Activated CD4-positive, alpha-beta T cell treated with anti-CD3 and anti-CD28 coated beads for 1 hour (primary cell): Measurements from ENCODE around the gene MAFF.
"Not testable (repeated sequence)": the region's sequence is repeated elsewhere in the genome, so short reads cannot be mapped to it uniquely, and the experiment has no call there.

Experiments used
- DNase-seq: peaks from one replicate; pipeline ENCODE4 v3.0.0-alpha.2; 2020

Gene MAFF

DNA sequence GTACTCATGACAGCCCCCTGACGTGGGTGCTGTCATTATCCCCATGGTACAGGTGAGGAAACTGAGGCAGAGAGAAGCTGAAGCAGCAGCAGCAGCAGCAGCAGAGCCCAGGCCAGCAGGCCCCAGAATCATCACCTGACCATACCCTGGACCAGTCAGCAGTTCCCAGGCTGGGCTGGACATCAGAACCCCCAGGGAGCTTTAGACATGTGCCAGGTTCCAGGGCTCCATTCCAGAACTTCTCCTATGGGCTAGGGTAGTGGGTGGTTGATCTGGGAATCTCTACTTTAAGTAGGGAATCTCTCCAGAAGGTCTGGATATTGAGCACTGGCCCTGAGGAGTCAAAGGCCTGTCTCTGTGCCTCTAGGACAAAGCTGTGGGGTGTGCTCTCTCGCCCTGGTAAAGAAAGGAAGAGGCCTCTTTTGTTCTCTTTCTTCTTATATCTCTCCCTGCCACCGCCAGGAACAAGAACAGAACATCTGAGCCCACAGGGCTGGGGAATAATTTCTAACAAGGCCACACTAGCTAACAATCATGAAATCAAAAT is 26.6 kb downstream of the MAFF start:
- no peak for DNase-seq

DNA sequence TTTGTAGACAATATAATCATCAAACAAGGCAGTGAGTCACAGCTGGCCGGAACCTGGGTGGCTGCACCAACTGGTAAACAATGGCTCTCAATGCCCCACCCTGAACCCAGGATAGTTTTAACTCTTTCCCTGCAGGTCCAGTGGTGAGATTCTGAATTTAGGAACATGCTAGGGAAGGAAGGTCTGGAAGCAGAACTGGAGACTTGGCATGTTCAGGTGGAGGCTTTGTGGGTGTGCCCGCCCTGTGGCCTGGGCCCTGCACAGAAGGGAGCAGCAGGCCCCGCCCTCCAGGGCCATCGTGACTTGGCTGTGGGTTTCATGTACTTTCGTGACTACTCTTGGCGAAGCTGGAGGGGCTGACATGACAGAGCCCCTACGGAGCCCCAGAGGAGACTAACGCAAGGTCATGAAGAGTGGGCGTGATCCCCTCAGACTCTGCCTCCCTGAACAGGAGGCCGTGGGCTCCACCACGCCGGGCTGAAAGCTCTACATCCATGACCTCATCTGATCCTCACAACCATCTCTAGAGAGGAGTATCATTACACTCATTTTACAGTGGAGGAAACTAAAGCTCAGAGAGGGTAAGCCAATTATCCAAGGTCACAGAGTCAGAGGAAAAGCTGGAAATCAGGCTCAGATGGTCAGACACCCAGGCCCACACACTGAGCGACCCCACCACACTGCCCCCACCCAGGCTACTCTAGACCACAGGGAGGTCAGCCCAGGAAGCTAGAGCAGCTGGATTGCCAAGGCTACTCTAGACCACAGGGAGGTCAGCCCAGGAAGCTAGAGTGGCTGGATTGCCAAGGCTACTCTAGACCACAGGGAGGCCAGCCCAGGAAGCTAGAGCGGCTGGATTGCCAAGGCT is 27.3 kb downstream of the MAFF start:
- DNase-seq = no peak

DNA sequence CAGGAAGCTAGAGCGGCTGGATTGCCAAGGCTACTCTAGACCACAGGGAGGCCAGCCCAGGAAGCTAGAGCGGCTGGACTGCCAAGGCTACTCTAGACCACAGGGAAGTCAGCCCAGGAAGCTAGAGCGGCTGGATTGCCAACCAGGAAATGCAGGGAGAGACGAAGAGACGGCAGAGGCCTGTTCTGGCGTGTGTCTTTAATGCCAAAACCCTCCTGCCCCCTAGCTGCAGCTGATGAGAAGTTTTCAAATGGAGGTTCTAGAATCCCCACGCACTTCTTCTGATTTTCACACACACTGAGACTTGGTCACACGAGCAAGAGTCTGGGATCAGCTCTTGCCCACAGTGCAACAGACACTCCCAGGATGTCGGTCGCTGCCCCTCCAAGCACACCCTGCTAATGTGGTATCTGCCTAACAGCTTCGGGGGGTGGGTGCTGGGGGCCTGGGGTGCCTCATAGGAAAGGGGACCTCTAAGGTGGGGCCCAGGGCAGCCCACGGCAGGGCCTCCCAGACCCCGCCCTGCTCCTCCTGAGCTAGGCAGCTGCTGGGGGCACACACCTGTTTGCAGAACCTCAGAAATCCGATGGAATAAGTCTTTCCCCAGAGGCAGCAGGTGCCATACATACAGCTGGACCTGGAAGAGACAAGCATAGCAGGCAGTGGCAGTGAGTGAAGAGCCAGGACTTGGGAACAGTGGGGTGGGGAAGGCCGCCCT is 28.5 kb downstream of the MAFF start:
- no peak for DNase-seq

DNA sequence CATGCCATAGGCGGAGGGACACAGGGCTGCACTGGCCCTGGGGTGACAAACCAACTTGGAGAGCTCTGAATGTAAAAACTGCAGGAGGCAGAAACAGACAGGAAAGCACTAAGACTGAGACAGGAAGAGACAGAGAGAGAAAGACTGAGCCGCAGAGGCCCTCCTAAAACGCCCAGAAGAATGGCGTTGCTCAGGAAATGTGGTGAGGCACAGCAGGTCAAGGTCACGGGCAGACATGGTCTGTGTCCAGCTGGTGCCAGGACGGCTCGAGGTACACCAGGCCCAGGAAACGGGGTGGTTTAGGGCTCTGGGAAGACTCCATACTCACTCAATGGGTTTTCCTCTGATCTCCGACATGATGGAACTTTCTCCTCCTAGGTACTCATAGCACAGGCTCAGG is 29.1 kb downstream of the MAFF start:
- DNase-seq = no peak

DNA sequence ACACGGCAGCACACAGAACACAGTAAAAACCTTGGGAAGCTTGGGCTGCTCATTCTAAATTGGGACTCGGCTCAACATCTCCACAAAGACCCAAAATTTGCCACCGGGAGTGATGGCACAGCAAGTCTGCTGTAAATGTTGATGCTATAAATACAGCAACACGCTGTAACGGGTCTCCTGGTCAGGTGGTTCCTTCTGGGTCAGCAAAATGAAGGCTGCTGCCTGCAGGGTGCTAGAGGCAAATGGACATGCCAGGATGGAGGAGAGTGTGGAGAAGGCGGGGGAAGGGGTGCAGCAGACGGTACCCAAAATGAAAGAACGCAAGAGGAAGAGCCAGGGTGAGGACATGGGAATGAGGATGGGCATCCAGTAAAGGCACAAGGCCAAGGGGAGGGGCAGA is 30.4 kb downstream of the MAFF start:
- DNase-seq = no peak

DNA sequence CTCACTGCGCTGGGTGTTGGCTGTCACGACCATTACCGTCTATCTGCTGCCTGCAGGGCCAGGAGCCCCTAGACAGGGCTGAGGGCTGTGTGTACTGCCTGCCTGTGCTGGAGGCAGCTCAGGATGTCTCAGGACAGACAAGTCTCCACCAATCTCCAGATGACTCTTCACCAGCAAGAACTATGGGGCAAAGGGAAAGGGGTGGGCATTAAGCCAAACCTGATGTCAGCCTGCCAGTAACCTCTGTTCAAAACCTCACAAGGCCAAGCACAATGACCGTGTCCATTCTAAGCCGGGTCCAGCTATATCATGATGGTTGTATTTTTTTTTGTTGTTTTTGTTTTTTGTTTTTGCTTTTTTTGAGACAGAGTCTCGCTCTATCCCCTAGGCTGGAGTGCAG is 31.6 kb downstream of the MAFF start:
- no peak for DNase-seq

DNA sequence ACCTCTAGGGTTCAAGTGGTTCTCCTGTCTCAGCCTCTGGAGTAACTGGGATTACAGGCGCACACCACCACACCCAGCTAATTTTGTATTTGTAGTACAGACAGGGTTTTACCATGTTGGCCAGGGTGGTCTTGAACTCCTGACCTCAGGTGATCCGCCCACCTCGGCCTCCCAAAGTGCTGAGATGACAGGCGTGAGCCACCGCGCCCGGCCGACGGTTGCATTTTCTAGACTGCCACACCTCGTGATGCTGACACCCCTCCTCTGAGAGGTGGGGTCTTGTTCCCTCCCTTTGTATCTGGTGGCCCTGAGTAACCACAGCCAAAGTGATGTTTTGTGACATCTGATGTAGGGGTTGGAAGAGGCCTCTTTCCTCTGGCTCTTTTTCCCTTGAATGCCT is 32.1 kb downstream of the MAFF start:
- not testable (repeated sequence) for DNase-seq

DNA sequence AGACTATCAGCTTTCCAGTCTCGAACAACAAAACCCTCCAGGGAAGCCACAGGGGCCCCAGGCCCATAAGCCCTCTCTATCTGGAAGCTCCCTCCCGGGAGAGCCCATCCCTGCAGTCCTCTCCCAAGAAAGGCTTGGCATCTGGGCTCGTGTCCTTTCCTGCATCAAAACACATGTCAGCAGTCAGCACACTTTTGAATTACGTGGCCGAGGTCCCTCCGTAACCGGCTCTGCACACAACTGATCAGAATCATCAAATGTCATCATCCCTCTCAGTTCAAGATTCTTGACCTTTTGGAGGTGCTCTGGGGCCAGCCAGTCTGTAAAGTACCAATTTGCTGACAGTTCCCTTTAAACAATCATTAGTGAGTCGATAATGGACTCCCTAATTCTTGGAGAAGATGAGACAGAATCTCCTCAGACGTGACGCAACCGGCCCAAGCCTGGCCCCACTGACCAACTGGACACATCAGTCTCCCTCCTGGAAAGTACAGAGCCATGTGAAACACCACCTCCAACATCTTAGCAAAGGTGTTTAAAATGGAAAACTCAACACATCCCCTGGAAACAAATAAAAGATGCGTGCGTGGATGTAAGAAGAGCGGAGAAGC is 33.6 kb downstream of the MAFF start:
- DNase-seq = no peak

DNA sequence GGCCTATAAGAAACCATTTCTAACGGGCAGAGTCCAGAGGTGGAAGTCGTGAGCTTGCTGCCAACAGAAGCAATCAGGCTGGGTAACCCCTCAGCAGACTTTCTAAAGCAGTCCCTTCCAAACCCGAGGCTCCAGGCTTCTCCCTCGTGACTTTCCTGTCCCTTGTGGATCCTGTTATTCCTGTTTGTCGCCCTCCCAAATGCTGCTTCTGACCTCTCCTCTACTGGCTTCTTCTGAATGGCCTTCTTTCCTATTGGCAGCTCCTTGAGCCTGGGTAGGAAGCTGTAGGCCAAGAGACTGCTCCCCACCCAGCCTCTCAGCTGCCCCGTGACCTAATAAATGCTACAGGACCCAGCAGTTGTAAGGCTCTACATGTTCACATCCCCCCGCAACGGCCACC is 35.0 kb downstream of the MAFF start:
- no peak for DNase-seq

DNA sequence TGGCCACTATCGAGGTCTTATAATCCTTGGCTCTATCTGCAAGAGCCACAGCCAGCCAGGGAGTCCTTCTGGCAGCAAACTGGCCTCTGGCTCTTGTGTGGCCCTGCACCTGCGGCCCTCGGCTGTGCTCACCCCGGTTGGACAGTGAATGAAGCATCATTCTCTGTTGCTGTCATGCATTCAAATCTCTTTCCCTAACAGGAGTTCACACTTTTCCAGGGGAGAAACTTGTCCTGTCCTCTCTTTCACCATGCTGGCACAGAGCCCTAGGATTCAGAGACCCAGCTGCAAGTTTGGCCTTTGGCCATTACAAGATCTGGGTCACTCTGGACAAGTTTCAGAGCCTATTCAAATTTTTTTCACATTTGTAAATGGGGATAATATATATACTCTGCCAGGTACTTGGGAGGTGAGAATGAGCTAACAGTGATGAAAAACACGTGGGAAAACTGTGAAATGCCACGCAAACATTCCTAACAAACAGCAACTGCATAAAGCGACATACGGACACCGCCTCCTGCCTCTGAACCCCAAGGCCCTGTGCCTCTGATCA is 36.8 kb downstream of the MAFF start:
- no peak for DNase-seq

DNA sequence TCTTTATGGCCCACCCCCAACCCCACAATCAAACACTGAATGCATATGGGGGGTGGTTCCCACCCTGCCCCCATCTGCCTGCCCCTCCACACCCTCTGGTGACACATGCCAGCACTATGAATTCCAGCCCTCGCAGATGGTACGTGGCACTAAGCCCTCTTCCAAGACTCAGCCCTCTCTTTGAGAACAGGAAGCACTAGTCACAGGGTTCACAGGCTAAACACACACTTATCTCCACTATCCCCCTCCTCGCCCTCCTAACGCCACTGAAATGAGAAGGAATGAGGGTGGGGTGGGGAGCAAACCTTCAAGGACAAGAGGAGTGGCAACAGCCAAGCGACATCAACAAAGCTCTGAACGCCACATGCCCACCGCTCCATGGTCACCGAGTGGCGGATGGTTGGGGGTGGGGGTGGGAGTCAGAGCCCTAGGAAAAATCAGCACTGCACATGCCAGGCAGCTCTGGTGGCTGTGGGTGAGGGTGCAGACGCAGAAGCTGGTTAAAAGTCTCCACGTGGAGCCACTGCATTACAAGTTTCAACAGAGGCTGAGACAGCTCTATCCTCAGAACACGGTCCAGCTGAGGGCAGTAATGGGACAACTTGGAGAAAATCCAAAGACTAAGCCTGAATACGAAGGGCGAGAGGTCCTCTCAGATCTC is 37.4 kb downstream of the MAFF start:
- no peak for DNase-seq

DNA sequence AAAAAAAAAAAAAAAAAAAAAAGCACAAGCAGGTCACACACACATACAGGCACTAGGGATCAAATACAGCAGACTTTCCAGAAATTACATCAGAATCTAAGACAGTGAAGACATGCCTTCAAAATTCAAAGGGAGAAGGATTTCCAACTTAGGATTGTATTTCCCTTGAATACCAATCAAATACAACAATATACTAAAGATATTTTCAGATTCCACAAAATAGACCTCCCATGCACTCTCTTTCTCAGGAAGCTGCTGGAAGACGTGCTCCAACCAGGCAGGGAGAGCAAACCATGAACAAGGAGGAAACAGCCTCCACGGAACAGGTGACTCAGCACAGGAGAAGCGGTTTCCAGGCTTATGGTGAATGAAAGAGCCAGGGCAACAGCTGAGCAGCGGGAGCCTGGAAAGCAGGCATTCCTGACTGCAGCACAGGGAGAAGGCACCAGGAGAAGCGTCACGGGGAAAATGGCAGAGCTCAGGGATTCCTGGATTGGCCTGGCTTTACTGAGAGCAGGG is 39.0 kb downstream of the MAFF start:
- DNase-seq = no peak

DNA sequence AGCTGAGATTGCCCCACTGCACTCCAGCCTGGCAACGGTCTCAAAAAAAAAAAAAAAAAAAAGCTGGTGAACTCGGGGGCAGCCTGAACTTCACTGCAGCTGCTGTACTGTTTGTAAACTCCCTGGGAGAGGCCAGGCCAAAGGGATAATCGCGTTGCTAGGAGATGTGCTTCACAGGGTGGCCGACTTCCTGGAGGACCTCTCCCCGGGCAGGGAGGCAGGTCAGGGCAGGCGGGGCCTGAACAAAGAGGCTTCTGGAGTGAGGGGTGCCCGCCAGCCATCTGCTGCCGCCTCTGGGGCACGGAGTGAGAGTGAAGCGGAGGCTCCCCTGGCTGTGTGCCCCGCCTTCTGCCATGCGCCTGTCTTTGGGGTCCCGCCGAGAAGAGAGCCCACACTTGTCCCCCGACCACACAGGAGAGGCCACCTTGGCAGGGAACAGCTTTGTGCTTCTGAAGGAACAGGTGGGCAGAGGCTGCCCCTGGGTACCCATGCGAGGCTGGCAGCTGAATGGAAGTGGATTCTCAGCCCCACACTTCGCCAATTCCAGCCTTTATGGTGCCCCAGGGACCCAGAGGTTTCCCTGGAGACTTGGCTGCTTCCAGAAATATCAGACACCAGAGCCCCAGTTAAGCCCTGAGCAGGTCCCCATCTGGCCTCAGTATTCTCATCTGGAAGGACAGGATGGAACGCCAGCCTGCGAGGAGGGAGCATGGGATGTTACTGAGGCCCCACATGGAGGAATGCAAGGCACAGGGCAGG is 41.4 kb downstream of the MAFF start:
- DNase-seq = no peak

DNA sequence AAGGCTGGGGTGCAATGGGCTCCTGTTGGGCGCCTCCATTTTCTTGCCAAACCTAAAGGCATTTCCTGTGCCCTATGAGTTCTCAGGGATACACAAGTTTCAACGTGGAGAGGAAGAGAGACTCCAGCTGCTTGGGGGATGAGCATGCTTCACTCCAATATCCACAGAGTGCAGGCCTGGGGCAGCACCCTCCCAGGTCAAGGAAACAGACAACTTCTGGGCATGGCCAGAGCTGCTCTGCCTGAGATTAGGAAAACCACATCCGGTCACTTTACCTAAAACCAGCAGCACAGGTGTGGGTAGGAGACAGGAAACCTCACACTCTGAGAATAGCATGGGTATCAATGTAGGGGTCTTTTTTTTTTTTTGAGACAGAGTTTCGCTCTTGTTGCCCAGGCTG is 42.3 kb downstream of the MAFF start:
- no peak for DNase-seq

DNA sequence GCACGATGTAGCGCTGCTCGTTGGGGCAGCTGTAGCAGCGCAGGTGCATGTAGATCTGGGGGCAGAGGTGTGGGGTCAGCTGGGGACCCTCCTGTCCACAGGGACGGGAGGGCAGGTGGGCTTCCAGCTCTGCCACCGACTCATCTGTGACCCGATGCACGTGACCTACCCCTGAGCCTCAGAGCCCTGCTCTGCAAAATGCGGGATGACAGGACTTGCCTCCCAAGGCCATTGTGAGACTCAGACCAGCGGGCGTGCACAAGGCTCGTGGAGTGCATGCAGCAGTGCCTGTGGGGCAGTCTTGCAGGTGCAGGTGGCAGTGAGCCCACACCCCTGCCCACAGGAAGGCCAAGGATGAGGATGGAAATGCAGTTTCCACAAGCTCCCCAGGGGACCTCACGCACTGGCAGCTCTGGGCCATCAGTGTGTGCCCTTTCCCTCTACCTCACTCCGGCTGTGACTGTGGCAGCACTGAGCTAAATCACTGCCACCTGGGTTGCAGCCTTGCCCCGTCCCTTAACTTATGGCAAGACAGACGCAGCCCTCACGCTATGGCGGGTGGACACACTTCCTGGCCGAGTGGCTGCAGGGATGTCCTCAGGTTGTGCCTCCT is 44.4 kb downstream of the MAFF start:
- DNase-seq = no peak

DNA sequence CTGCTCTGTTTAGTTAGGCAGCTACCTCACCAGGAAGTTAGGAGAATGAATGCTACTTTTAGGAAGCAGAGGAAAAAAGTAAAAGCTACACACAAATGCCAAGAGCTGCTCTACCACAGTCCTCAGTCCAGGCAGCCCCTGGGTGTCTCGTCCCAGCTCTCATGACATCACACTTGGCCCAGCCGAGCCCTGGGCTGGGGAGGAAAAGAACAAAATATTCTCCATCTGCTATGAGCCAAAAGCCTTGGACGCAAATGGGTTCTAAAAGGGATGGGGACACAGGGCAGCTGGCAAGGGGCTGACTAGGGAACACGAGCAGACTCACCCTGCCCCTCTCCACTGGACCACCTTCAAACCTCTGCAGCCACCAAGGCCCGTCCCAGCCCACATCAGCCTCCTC is 44.9 kb downstream of the MAFF start:
- no peak for DNase-seq

DNA sequence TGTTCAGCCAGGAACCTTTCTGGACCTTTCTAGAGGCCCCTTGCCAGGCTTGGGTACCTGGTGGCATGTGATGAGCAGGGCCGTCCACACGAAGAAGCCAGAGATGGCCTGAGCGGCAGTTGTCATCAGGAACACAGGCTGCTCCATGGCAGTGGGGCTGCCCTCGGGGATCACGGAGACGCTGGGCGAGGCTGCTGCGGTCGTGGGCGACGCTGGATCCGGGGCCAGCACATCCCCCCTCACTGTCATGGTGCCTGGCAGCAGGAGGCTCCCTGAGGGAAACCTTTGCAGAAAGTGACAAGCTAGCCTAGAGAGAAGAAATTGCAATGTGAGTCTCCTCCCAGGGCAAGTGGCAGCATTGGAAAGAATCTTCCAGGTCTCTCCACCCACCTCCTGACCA is 45.9 kb downstream of the MAFF start:
- no peak for DNase-seq

DNA sequence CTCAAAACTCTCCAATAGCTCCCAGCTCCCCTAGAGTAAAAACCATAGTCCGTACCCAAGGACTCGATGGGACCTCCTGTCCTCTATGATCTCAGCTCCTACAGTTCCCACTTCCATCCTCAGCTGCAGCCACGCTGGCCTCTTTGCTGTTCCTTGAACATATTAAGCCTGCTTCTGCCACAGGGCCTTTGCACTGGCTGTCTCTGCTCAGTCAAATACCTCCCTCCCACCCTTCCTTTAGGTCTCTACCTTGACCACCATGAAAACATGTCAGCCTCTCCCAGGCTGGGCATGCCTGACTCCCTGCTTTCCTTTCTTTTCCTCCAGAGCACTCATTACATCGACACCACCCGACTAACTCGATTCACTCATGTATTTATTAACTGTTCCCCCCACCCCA is 46.5 kb downstream of the MAFF start:
- no peak for DNase-seq

DNA sequence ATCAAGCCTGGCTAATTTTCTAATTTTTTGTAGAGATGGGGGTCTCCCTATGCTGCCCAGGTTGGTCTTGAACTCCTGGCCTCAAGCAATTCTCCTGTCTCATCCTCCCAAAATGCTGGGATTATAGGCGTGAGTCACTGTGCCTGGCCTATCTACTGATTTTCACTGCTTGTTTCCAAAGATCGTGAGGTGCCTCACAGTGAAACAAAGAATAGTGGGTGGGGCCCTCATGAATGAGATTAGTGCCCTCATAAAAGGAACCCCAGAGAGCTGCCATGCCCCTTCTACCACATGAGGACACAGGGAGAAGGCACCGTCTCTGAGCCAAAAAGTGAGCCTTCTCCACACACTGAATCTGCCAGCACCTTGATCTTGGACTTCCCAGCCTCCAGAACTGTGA is 47.5 kb downstream of the MAFF start:
- DNase-seq = no peak

DNA sequence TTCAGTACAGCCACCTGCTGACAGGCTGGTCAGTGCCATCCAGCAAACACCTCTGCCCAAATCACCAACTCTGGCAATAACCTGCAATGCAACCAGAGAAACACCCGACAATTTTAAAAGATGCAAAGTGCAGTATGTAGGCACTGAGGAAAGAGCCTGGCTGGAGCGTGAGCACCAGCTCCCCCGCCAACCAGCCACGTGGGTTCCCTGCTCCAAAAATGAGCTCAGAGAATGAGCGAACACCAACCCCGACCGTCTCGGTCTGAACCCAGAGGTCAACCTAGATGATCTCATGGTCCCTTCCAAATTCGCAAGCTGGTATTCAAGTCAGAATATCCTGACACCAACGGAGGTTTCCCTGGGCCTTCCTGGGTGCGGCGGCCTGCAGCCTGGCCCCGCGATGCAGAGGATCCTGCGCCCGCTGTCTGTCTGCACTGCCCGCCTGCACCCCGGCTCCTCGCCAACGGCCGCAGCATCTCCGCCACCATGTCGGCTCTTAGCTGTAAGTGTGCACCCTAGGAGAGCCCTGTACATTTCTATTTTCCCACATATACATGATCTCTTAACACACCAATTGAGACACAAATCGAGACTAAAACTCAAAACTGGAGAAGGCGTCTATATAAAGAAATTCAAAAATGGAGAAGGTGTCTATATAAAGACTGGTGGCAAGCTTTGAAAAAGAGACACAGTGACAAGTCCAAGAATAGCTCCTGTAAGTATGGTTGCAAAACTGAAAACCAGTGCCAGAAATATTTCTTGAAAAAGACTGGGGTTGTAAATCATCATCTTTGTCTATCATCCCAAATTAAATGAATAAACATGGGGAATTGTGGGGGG is 48.2 kb downstream of the MAFF start:
- DNase-seq = no peak
